ENCODE measurements around the gene MYEOV.

GRCh38 chr11:69272055-69272454 is 21.9 kb upstream of the MYEOV start:
- TF ChIP-seq POLR2A (IDR thresholded peaks at IDR 0.05) (no peak), POLR2AphosphoS5 (IDR thresholded peaks at IDR 0.05) (no peak), CTCF (IDR thresholded peaks at IDR 0.05) (no peak)

All from transverse colon (tissue), 4 donors.